ENCODE measurements around the gene RNASE1.
"Not testable (repeated sequence)": the region's sequence is repeated elsewhere in the genome, so short reads cannot be mapped to it uniquely, and the experiment has no call there.

RNASE1 gene

GRCh38 chr14:20772650-20773049, 30.0 kb downstream of the RNASE1 start:
- no peak for DNase-seq (ENCODE audit: low spot score)

- DNase-seq (ENCODE audit: low spot score) = no peak
Observed at GRCh38 chr14:20769421-20769820, 33.2 kb downstream of the RNASE1 start.

- no peak for DNase-seq (ENCODE audit: low spot score)
Observed at GRCh38 chr14:20768593-20768892, 34.1 kb downstream of the RNASE1 start.

GRCh38 chr14:20760950-20761349, 41.7 kb downstream of the RNASE1 start:
- DNase-seq (ENCODE audit: low spot score) = no peak

- not testable (repeated sequence) for DNase-seq (ENCODE audit: low spot score)
Observed at GRCh38 chr14:20759465-20759864, 43.2 kb downstream of the RNASE1 start.

- DNase-seq (ENCODE audit: low spot score) = no peak
Observed at GRCh38 chr14:20757965-20758364, 44.7 kb downstream of the RNASE1 start.

- no peak for DNase-seq (ENCODE audit: low spot score)
Observed at GRCh38 chr14:20755037-20755436, 47.6 kb downstream of the RNASE1 start.

- DNase-seq (ENCODE audit: low spot score) = no peak
Observed at GRCh38 chr14:20754308-20754707, 48.3 kb downstream of the RNASE1 start.

GRCh38 chr14:20751963-20752562, 50.6 kb downstream of the RNASE1 start:
- DNase-seq (ENCODE audit: low spot score) = no peak
